ENCODE data around the gene PTH2. TPM values are rescaled to one million over a fixed set of nuclear protein-coding genes. Genes with fewer than 3 reads are reported as not detected.

The PTH2 gene
- not detected in 2 replicates for total RNA-seq

GRCh38 chr19:49423071-49423984 is at the start of gene PTH2:
TSS of gene PTH2 (minus strand) at chr19:49423441. CDS start at chr19:49423339, 102 bp downstream.

GRCh38 chr19:49453013-49453756 is 29.9 kb upstream of the PTH2 start, which contains the start of gene ALDH16A1:
TSS of gene ALDH16A1 (plus strand) at chr19:49453225. CDS start at chr19:49453332, 107 bp downstream.

GRCh38 chr19:49451430-49452181 is 28.4 kb upstream of the PTH2 start, which contains the start of gene PIH1D1:
TSS of gene PIH1D1 (minus strand) at chr19:49451814. CDS start at chr19:49451574, 240 bp downstream.

GRCh38 chr19:49441210-49441959 is 18.1 kb upstream of the PTH2 start, which contains the start of gene SLC17A7:
TSS of gene SLC17A7 (minus strand) at chr19:49441527. CDS start at chr19:49441379, 148 bp downstream.

GRCh38 chr19:49425178-49425577 is 1.9 kb upstream of the PTH2 start, which contains the start of gene GFY:
TSS of gene GFY (plus strand) at chr19:49425388. CDS start at chr19:49426431, 1,043 bp downstream.

GRCh38 chr19:49387936-49388372 is 35.3 kb downstream of the PTH2 start, which contains the start of gene KASH5:
TSS of gene KASH5 (plus strand) at chr19:49388249. CDS start at chr19:49390884, 2,635 bp downstream.

Other genes starting within 250 kb of the PTH2 start
- gene SLC6A16, start 98.2 kb downstream of the PTH2 start, total RNA-seq = 0.65 and 1.3 TPM in 2 replicates
- gene CD37, start 88.0 kb downstream of the PTH2 start, total RNA-seq = not detected in 2 replicates
- gene TEAD2, start 61.0 kb downstream of the PTH2 start, total RNA-seq = 59.0 and 74.2 TPM in 2 replicates
- not detected in 2 replicates for gene DKKL1, start 59.6 kb downstream of the PTH2 start, total RNA-seq
- gene KASH5, start 35.2 kb downstream of the PTH2 start, total RNA-seq = not detected in 2 replicates
- not detected in 2 replicates for gene GFY, start 1.9 kb upstream of the PTH2 start, total RNA-seq
- gene SLC17A7, start 18.1 kb upstream of the PTH2 start, total RNA-seq = under 0.01 TPM in 1 of 2 replicates, not detected in the other
- 51.5 and 111 TPM in 2 replicates for gene PIH1D1, start 28.4 kb upstream of the PTH2 start, total RNA-seq
- gene ALDH16A1, start 29.8 kb upstream of the PTH2 start, total RNA-seq = 28.9 and 34.8 TPM in 2 replicates
- 2.4 and 3.1 TPM in 2 replicates for gene FLT3LG, start 50.8 kb upstream of the PTH2 start, total RNA-seq
- gene RPL13A, start 64.2 kb upstream of the PTH2 start, total RNA-seq = 1,873 and 2,063 TPM in 2 replicates
- 2,409 and 3,161 TPM in 2 replicates for gene RPS11, start 73.0 kb upstream of the PTH2 start, total RNA-seq
- 44.5 and 54.9 TPM in 2 replicates for gene FCGRT, start 89.2 kb upstream of the PTH2 start, total RNA-seq
- gene RCN3, start 104.6 kb upstream of the PTH2 start, total RNA-seq = 119 and 136 TPM in 2 replicates
- 69.1 and 78.6 TPM in 2 replicates for gene NOSIP, start 157.1 kb upstream of the PTH2 start, total RNA-seq
- 1.9 and 3.1 TPM in 2 replicates for gene PRRG2, start 157.9 kb upstream of the PTH2 start, total RNA-seq
- 5.7 and 6.7 TPM in 2 replicates for gene PRR12, start 167.7 kb upstream of the PTH2 start, total RNA-seq
- 32.8 and 34.7 TPM in 2 replicates for gene RRAS, start 216.7 kb upstream of the PTH2 start, total RNA-seq
- 24.9 and 26.7 TPM in 2 replicates for gene SCAF1, start 218.8 kb upstream of the PTH2 start, total RNA-seq
- 41.1 and 41.2 TPM in 2 replicates for gene IRF3, start 242.4 kb upstream of the PTH2 start, total RNA-seq
- gene BCL2L12, start 242.5 kb upstream of the PTH2 start, total RNA-seq = 11.2 and 14.4 TPM in 2 replicates